DND-41 (cell line): ENCODE measurements around the gene OR4A15.

Experiments
- ATAC-seq: fragments of 200-7000 bp; cut with Tn5 transposase; 3 replicates; pipeline ENCODE4 v1.9.1; 2021; ENCODE audit warnings: low read depth; ENCODE audit not compliant: insufficient read depth
- DNase-seq: peaks from one replicate; pipeline ENCODE4 v3.0.0-alpha.2; 2020
- H2AFZ ChIP-seq: 2 replicates; pipeline ENCODE4 v1.6.0; 2012; ENCODE audit warnings: low read depth, low read length
- H3K27ac ChIP-seq: 2 replicates; pipeline ENCODE4 v1.5.1; 2012; ENCODE audit warnings: low read length, inconsistent platforms
- H3K27me3 ChIP-seq: fragments of 200-600 bp; sonication (generic); 2 replicates; pipeline ENCODE4 v1.6.0; 2012; ENCODE audit warnings: low read length, mild to moderate bottlenecking, inconsistent platforms; ENCODE audit not compliant: insufficient read depth, poor library complexity
- H3K36me3 ChIP-seq: 2 replicates; pipeline ENCODE4 v1.5.1; 2012; ENCODE audit warnings: low read length, inconsistent platforms; ENCODE audit not compliant: insufficient read depth
- H3K4me1 ChIP-seq: 2 replicates; pipeline ENCODE4 v1.5.1; 2012; ENCODE audit warnings: mild to moderate bottlenecking, low read length; ENCODE audit not compliant: insufficient read depth
- H3K4me2 ChIP-seq: 2 replicates; pipeline ENCODE4 v1.6.0; 2012; ENCODE audit warnings: mild to moderate bottlenecking, moderate library complexity, low read length, inconsistent platforms; ENCODE audit not compliant: insufficient read depth
- H3K4me3 ChIP-seq, 2 experiments: fragments of 200-600 bp in 1 of 2; shearing (Covaris generic) in 1 of 2; 2 replicates each; pipeline ENCODE4 v1.5.1; 2012 to 2016; ENCODE audit warnings: inconsistent platforms in 2 of 2, low read length in 2 of 2, mild to moderate bottlenecking in 2 of 2, low read depth in 1 of 2, moderate library complexity in 1 of 2
- H3K79me2 ChIP-seq: 2 replicates; pipeline ENCODE4 v1.6.0; 2012; ENCODE audit warnings: low read length, inconsistent platforms; ENCODE audit not compliant: insufficient read depth
- H3K9ac ChIP-seq: 2 replicates; pipeline ENCODE4 v1.6.0; 2012; ENCODE audit warnings: low read depth, mild to moderate bottlenecking, inconsistent platforms, low read length, moderate library complexity
- H3K9me3 ChIP-seq: 2 replicates; pipeline ENCODE4 v1.5.1; 2012; ENCODE audit warnings: low read length, moderate library complexity, mild to moderate bottlenecking, inconsistent platforms; ENCODE audit not compliant: insufficient read depth, severe bottlenecking
- H4K20me1 ChIP-seq: 2 replicates; pipeline ENCODE4 v1.6.0; 2012; ENCODE audit warnings: low read length; ENCODE audit not compliant: insufficient read depth
- EZH2 ChIP-seq: IDR thresholded peaks from 3 replicates; pipeline ENCODE4 v1.6.1; 2012; ENCODE audit warnings: borderline replicate concordance, low read depth, mild to moderate bottlenecking, moderate library complexity, low read length, inconsistent platforms; ENCODE audit not compliant: severe bottlenecking
- TF ChIP-seq, protein P1 (sequence below): IDR thresholded peaks from 2 replicates; pipeline ENCODE4 v1.5.1; 2012; ENCODE audit warnings: borderline replicate concordance, low read length, moderate library complexity, mild to moderate bottlenecking; ENCODE audit not compliant: poor library complexity, severe bottlenecking; ENCODE audit errors: extremely low read depth

The OR4A15 gene

DNA sequence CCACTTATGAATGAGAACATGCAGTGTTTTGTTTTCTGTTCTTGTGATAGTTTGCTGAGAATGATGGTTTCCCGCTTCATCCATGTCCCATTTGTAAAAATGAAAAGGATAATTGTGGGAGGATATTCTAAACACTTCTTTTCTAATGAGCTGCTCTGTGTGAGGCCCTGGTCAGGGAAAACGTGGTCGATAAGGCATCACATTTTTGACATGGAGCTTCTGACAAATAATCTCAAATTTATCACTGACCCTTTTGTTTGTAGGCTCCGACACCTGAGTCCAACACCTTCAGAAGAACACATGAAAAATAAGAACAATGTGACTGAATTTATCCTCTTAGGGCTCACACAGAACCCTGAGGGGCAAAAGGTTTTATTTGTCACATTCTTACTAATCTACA lies at the start of gene OR4A15:
OR4A15 (plus strand) TSS at position 301 of the 400 bp plus-strand sequence; CDS start at position 301, 0 bp downstream.
- no peaks in the 10 kb centered on the region for H3K36me3 ChIP-seq
- no peak within 1 kb of the TSS for H3K9ac ChIP-seq
- no peaks in the 10 kb centered on the region for H3K79me2 ChIP-seq
- H2AFZ ChIP-seq, result no peak within 1 kb of the TSS
- no peaks in the 10 kb centered on the region for H3K4me1 ChIP-seq
- no peaks in the 10 kb centered on the region for H3K9me3 ChIP-seq
- no peaks in the 10 kb centered on the region for H4K20me1 ChIP-seq
- H3K4me3 ChIP-seq, result no peak within 1 kb of the TSS
- no peak within 1 kb of the TSS for H3K4me2 ChIP-seq
- DNase-seq, result no peak
- H3K27me3 ChIP-seq, result no peaks in the 10 kb centered on the region
- H3K27ac ChIP-seq, result no peak within 1 kb of the TSS
- no peak for ATAC-seq
- TF ChIP-seq, protein P1, sequence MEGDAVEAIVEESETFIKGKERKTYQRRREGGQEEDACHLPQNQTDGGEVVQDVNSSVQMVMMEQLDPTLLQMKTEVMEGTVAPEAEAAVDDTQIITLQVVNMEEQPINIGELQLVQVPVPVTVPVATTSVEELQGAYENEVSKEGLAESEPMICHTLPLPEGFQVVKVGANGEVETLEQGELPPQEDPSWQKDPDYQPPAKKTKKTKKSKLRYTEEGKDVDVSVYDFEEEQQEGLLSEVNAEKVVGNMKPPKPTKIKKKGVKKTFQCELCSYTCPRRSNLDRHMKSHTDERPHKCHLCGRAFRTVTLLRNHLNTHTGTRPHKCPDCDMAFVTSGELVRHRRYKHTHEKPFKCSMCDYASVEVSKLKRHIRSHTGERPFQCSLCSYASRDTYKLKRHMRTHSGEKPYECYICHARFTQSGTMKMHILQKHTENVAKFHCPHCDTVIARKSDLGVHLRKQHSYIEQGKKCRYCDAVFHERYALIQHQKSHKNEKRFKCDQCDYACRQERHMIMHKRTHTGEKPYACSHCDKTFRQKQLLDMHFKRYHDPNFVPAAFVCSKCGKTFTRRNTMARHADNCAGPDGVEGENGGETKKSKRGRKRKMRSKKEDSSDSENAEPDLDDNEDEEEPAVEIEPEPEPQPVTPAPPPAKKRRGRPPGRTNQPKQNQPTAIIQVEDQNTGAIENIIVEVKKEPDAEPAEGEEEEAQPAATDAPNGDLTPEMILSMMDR, result no peak
- TF ChIP-seq EZH2, result no peak

DNA sequence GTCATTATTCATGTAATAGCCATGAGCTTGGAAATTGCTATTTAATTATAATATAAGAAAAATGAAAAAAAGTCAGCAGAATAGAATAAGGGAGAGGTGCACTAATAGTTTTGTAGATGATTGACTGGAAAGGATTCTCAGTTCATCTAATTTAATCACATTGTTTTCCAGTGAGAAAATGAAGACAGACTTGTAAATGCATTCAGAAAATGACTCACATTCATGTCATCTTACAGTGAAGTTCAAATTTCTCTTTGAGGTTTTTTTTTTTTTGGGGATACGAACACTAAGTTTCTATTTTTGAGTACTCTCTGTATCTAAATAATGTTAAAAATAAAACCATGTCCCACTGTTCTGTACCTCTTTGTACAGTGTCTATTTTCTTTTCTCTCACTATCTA lies 43.3 kb upstream of the OR4A15 start:
- H3K36me3 ChIP-seq, result no peaks in the 10 kb centered on the region
- no peaks in the 10 kb centered on the region for H3K9me3 ChIP-seq
- no peak for TF ChIP-seq EZH2
- TF ChIP-seq, protein P1, result no peak
- ATAC-seq (no peak), DNase-seq (no peak)
- no peak overlapping the region for H2AFZ ChIP-seq
- no peaks in the 10 kb centered on the region for H3K79me2 ChIP-seq
- no peaks in the 10 kb centered on the region for H3K4me1 ChIP-seq
- no peaks in the 10 kb centered on the region for H4K20me1 ChIP-seq
- no peak overlapping the region for H3K9ac ChIP-seq
- H3K4me2 ChIP-seq, result no peak overlapping the region
- no peak overlapping the region for H3K4me3 ChIP-seq
- H3K27me3 ChIP-seq, result no peaks in the 10 kb centered on the region
- no peak overlapping the region for H3K27ac ChIP-seq

DNA sequence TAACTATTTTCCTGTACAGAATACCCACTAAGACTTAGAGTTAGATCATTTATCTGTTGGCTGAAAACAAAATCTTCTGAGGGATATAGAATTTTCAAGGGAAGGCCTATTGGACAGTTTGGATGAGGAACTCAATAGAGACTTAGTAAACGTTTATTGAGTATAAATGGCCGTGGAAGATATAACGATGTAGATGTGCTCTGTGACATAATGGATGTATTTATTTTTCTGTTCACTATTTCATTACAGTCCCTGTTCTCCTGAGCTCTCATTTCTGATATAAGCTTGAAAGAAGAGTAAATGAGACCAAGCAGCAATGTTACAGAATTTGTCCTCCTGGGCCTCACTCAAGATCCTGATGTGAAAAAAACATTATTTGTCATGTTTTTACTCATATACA lies 24.9 kb upstream of the OR4A15 start, which contains the start of gene OR4A16:
OR4A16 (plus strand) TSS at position 301 of the 400 bp plus-strand sequence; CDS start at position 301, 0 bp downstream.
- Histone ChIP-seq H3K36me3 (no peaks in the 10 kb centered on the region), H3K27me3 (no peaks in the 10 kb centered on the region), H4K20me1 (no peaks in the 10 kb centered on the region), H3K4me2 (no peak within 1 kb of the TSS), H3K4me3 (no peak within 1 kb of the TSS), H3K79me2 (no peaks in the 10 kb centered on the region), H3K9me3 (no peaks in the 10 kb centered on the region), H3K9ac (no peak within 1 kb of the TSS), H3K27ac (no peak within 1 kb of the TSS), H2AFZ (no peak within 1 kb of the TSS), H3K4me1 (no peaks in the 10 kb centered on the region)
- no peak for TF ChIP-seq EZH2
- TF ChIP-seq, protein P1, result no peak
- DNase-seq (no peak), ATAC-seq (no peak)

DNA sequence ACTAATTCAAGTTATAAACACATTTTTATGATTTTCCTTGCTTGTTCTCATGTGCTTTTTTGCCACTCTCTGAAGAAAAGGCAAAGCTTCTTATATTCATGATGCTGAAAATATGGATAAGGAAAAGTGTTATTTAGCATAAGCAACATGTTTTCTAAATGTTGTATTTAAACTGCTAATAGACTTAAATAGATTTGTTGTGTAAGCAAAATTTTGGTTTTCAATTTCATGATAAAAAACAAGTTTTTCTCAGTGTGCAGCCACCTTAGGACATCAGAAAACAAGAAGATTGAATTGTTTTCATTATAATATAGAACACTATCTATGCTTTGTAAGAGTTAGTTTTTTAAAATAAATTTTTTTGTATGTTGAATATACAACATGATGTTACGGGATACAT lies 22.5 kb upstream of the OR4A15 start:
- Histone ChIP-seq H3K9me3 (no peaks in the 10 kb centered on the region), H3K27me3 (no peaks in the 10 kb centered on the region), H4K20me1 (no peaks in the 10 kb centered on the region), H3K36me3 (no peaks in the 10 kb centered on the region), H3K4me1 (no peaks in the 10 kb centered on the region), H3K9ac (no peak overlapping the region), H3K4me2 (no peak overlapping the region), H3K27ac (no peak overlapping the region), H3K79me2 (no peaks in the 10 kb centered on the region), H3K4me3 (no peak overlapping the region), H2AFZ (no peak overlapping the region)
- no peak for ATAC-seq
- no peak for TF ChIP-seq EZH2
- TF ChIP-seq, protein P1, result no peak
- DNase-seq, result no peak
